ENCODE measurements around the gene WDR62. TPM values are rescaled to one million over a fixed set of nuclear protein-coding genes. Genes with fewer than 3 reads are reported as not detected.
A peak's percentile ranks its signal among the peaks of the same experiment; 100 is the strongest.

Gene WDR62
- total RNA-seq, 1 experiment from 2014 or later: 30.0 TPM

GRCh38 chr19:36031308-36031707 lies 23.4 kb upstream of the WDR62 start:
- Histone ChIP-seq H3K23ac (ENCODE audit: insufficient read length, low read depth, low read length) (no peak overlapping the region), H2BK20ac (ENCODE audit: low read depth, low read length, poor library complexity, severe bottlenecking) (no peak overlapping the region), H4K5ac (ENCODE audit: insufficient read length, low read depth, low read length) (no peak overlapping the region), H3K23me2 (ENCODE audit: insufficient read length, low read depth, low read length, poor library complexity, severe bottlenecking) (peaks cover 12% of the 10 kb centered on the region), H3K4me2 (ENCODE audit: insufficient read depth, insufficient read length, low read length) (no peak overlapping the region), H3K56ac (ENCODE audit: insufficient read length, low read depth, low read length) (no peak overlapping the region), H3K27ac (ENCODE audit: insufficient read length, low read depth, low read length) (no peak overlapping the region), H3T11ph (ENCODE audit: low read length) (no peak overlapping the region), H4K8ac (replicated peaks; ENCODE audit: insufficient read length, low read depth, low read length) (no peak overlapping the region), H4K91ac (ENCODE audit: insufficient read length, low read depth, low read length) (no peak overlapping the region), H3K27me3 (ENCODE audit: insufficient read depth, low read length) (no peaks in the 10 kb centered on the region), H2BK12ac (ENCODE audit: insufficient read length, low read depth, low read length) (no peak overlapping the region), H2AFZ (ENCODE audit: low read length) (no peak overlapping the region), H2BK120ac (ENCODE audit: low read depth, low read length, poor library complexity, severe bottlenecking) (no peak overlapping the region), H3K4ac (ENCODE audit: low read depth, low read length) (no peak overlapping the region), H3K4me1 (ENCODE audit: insufficient read depth, low read length) (no peaks in the 10 kb centered on the region; the same call in 1 of the 2 replicates), H4K20me1 (ENCODE audit: control insufficient read depth, insufficient read depth, insufficient read length) (no peaks in the 10 kb centered on the region), H2AK5ac (ENCODE audit: insufficient read length, low read length) (no peak overlapping the region), H3K18ac (ENCODE audit: insufficient read length, low read depth, low read length) (no peak overlapping the region), H3K79me1 (ENCODE audit: insufficient read depth, low read depth, low read length, poor library complexity, severe bottlenecking) (no peaks in the 10 kb centered on the region), H3K14ac (ENCODE audit: insufficient read depth, low read length) (no peak overlapping the region), H3K9me3 (ENCODE audit: control insufficient read depth, low read depth, low read length) (no peaks in the 10 kb centered on the region), H3K79me2 (ENCODE audit: insufficient read depth, low read length) (no peaks in the 10 kb centered on the region), H2BK5ac (ENCODE audit: insufficient read length, low read length) (no peak overlapping the region), H2BK15ac (ENCODE audit: low read depth, low read length) (no peak overlapping the region), H3K9ac (ENCODE audit: extremely low read depth, insufficient read length, low read length) (no peak overlapping the region)
- Mint-ChIP-seq H3K36me3 (ENCODE audit: insufficient read depth in 1 of 3, low read depth in 3 of 3) (peaks cover 0 to 19% (median 16%) of the 10 kb centered on the region in 3 experiments; a peak in 4 of 7 replicates), H3K27me3 (ENCODE audit: low read depth) (peaks cover 12% of the 10 kb centered on the region), H3K4me1 (peaks cover 4 to 7% of the 10 kb centered on the region in 2 experiments; a peak in 3 of 4 replicates), H3K4me3 (peak overlapping the region; percentile 35 to 43), H3K27ac (peak overlapping the region in 1 of 3 experiments; percentile 30; a peak in 1 of 7 replicates), H3K9me3 (no peaks in the 10 kb centered on the region; a peak in 2 of 5 replicates)
- WGBS (ENCODE audit: extremely low coverage, insufficient read length, low lambda C conversion rate): no CpG with 5 or more reads among the region's 6 CpGs
- no peak for DNase-seq
- TF ChIP-seq CTCF (conservative IDR thresholded peaks at IDR 0.05): no peak

Data from H9 (cell line).